ENCODE data around the gene ADARB2. TPM values are rescaled to one million over a fixed set of nuclear protein-coding genes. Genes with fewer than 3 reads are reported as not detected.

The ADARB2 gene
- total RNA-seq, 4 donors from 2014 or later, result 0.80 to 4.9 (median 2.3) TPM

GRCh38 chr10:1309617-1310270, 427.6 kb downstream of the ADARB2 start:
- Histone ChIP-seq H3K4me1 (no peaks in the 10 kb centered on the region), H3K27ac (no peak overlapping the region), H3K4me3 (no peak overlapping the region), H3K9me3 (no peaks in the 10 kb centered on the region), H3K27me3 (no peaks in the 10 kb centered on the region), H3K36me3 (no peaks in the 10 kb centered on the region)
- no peak for DNase-seq
- intact Hi-C loops (cut with DNase I; ENCODE audit: low total_unique reads) (no loop called here), in situ Hi-C loops (cut with MboI; ENCODE audit: low pct_ligation_motif_present in 1 of 4, low pct_unique_long_range_greater_than_20kb in 1 of 4, low sequenced_read_pairs in 3 of 4) (no loop called here)
- TF ChIP-seq POLR2A (IDR thresholded peaks at IDR 0.05), result no peak
- no peak for TF ChIP-seq CTCF (IDR thresholded peaks at IDR 0.05)
- no peak for TF ChIP-seq EP300 (IDR thresholded peaks at IDR 0.05; ENCODE audit: low read depth)
- no peak for TF ChIP-seq POLR2AphosphoS5 (IDR thresholded peaks at IDR 0.05)
- WGBS, 2 donors (ENCODE audit: low coverage in 1 of 2), result 79 to 92% methylated on average over 6 to 7 of the region's 7 CpGs

- in situ Hi-C loops (cut with MboI; ENCODE audit: low pct_ligation_motif_present in 1 of 4, low pct_unique_long_range_greater_than_20kb in 1 of 4, low sequenced_read_pairs in 3 of 4), result no loop called here
- no peaks in the 10 kb centered on the region for H3K9me3 ChIP-seq
- 82 to 86% methylated on average over 1 to 8 of the region's 8 CpGs for WGBS, 2 donors (ENCODE audit: low coverage in 1 of 2)
- H3K27ac ChIP-seq, result no peak overlapping the region
- no peaks in the 10 kb centered on the region for H3K4me1 ChIP-seq
- no peak overlapping the region for H3K4me3 ChIP-seq
- TF ChIP-seq POLR2A (IDR thresholded peaks at IDR 0.05) (no peak), POLR2AphosphoS5 (IDR thresholded peaks at IDR 0.05) (no peak), EP300 (IDR thresholded peaks at IDR 0.05; ENCODE audit: low read depth) (no peak), CTCF (IDR thresholded peaks at IDR 0.05) (no peak)
- no peak for DNase-seq
- no peaks in the 10 kb centered on the region for H3K36me3 ChIP-seq
- H3K27me3 ChIP-seq, result no peaks in the 10 kb centered on the region
- intact Hi-C loops (cut with DNase I; ENCODE audit: low total_unique reads), result no loop called here
These were observed 428.2 kb downstream of the ADARB2 start for GRCh38 chr10:1308962-1309616.

- intact Hi-C loops (cut with DNase I; ENCODE audit: low total_unique reads) (no loop called here), in situ Hi-C loops (cut with MboI; ENCODE audit: low pct_ligation_motif_present in 1 of 4, low pct_unique_long_range_greater_than_20kb in 1 of 4, low sequenced_read_pairs in 3 of 4) (no loop called here)
- 33 to 63% methylated on average over 3 to 4 of the region's 4 CpGs for WGBS, 2 donors (ENCODE audit: low coverage in 1 of 2)
- Histone ChIP-seq H3K4me3 (no peak overlapping the region), H3K36me3 (no peaks in the 10 kb centered on the region), H3K27ac (no peak overlapping the region), H3K27me3 (no peaks in the 10 kb centered on the region), H3K9me3 (no peaks in the 10 kb centered on the region), H3K4me1 (no peaks in the 10 kb centered on the region)
- DNase-seq, result no peak
- TF ChIP-seq POLR2A (IDR thresholded peaks at IDR 0.05) (no peak), POLR2AphosphoS5 (IDR thresholded peaks at IDR 0.05) (no peak), CTCF (IDR thresholded peaks at IDR 0.05) (no peak), EP300 (IDR thresholded peaks at IDR 0.05; ENCODE audit: low read depth) (no peak)
These were observed 429.0 kb downstream of the ADARB2 start for GRCh38 chr10:1308173-1308961.

GRCh38 chr10:1301143-1301542, 436.2 kb downstream of the ADARB2 start:
- Histone ChIP-seq H3K4me1 (no peaks in the 10 kb centered on the region), H3K27me3 (peaks cover 4% of the 10 kb centered on the region), H3K27ac (no peak overlapping the region), H3K9me3 (no peaks in the 10 kb centered on the region), H3K36me3 (no peaks in the 10 kb centered on the region), H3K4me3 (no peak overlapping the region)
- intact Hi-C loops (cut with DNase I; ENCODE audit: low total_unique reads), result no loop called here
- in situ Hi-C loops (cut with MboI; ENCODE audit: low pct_ligation_motif_present in 1 of 4, low pct_unique_long_range_greater_than_20kb in 1 of 4, low sequenced_read_pairs in 3 of 4), result no loop called here
- DNase-seq, result no peak
- WGBS, 2 donors (ENCODE audit: low coverage in 1 of 2), result 47 to 49% methylated on average over 4 to 5 of the region's 5 CpGs
- TF ChIP-seq POLR2AphosphoS5 (IDR thresholded peaks at IDR 0.05) (no peak), CTCF (IDR thresholded peaks at IDR 0.05) (no peak), POLR2A (IDR thresholded peaks at IDR 0.05) (no peak)
